Mammary epithelial cell (primary cell): ENCODE measurements around the gene PPP6R1.

ENCODE experiments used
- CTCF ChIP-seq, 2 donors: IDR thresholded peaks in 1 of 2; conservative IDR thresholded peaks in 1 of 2; 2 replicates each; pipeline ENCODE4 v1.5.1; 2011 to 2012; ENCODE audit warnings: inconsistent platforms in 2 of 2, low read length in 2 of 2, mild to moderate bottlenecking in 2 of 2, control low read depth in 1 of 2, low read depth in 1 of 2; ENCODE audit not compliant: insufficient read depth in 1 of 2; ENCODE audit errors: extremely low read depth in 1 of 2
- EZH2 ChIP-seq: IDR thresholded peaks from 2 replicates; pipeline ENCODE4 v1.6.1; 2012; ENCODE audit warnings: low read length, inconsistent platforms, borderline replicate concordance

- TF ChIP-seq EZH2 (peak; percentile 13), CTCF (conservative IDR thresholded peaks at IDR 0.05 in 1 of 2, IDR thresholded peaks at IDR 0.05 in 1 of 2; ENCODE audit: extremely low read depth in 1 of 2, insufficient read depth in 1 of 2, low read depth in 1 of 2, low read length in 2 of 2) (peak; percentile 73 to 94)
These were observed 42.9 kb upstream of the PPP6R1 start for GRCh38 chr19:55301459-55302317.
